A673 (cell line): Measurements from ENCODE around the gene CHDH.

Source experiments
- CTCF ChIP-seq: fragments of 300-800, 200-600 bp; sonication (generic); conservative IDR thresholded peaks from 2 replicates; pipeline ENCODE4 v1.5.1; 2017; ENCODE audit warnings: low read depth, mild to moderate bottlenecking, antibody characterized with exemption, low read length, moderate library complexity, mixed read lengths
- EZH2 ChIP-seq: fragments of 200-600 bp; sonication (generic); IDR thresholded peaks from 2 replicates; pipeline ENCODE4 v1.6.1; 2017; ENCODE audit warnings: borderline replicate concordance, low read depth, mild to moderate bottlenecking, mixed read lengths, antibody characterized with exemption, low read length; ENCODE audit not compliant: poor library complexity, severe bottlenecking

- no peak for TF ChIP-seq EZH2
- TF ChIP-seq CTCF: no peak
These were observed 44.7 kb upstream of the CHDH start for GRCh38 chr3:53890726-53891475.
